H1 (cell line): ENCODE data around the gene CAD. TPM values are rescaled to one million over a fixed set of nuclear protein-coding genes. Genes with fewer than 3 reads are reported as not detected.

Experiments
- CTCF ChIA-PET: fragments of 300-600 bp; sonication (Branson Sonifier 250); formaldehyde crosslinking; loops from one replicate; lab custom pipeline; 2021; ENCODE audit not compliant: partially characterized antibody; lab: Charles Lee
- POLR2A ChIA-PET: fragments of 300-600 bp; sonication (Branson Sonifier 250); formaldehyde crosslinking; loops from one replicate; lab custom pipeline; 2021; ENCODE audit warnings: inconsistent platforms; ENCODE audit not compliant: partially characterized antibody; lab: Charles Lee
- DNase-seq, 2 experiments: peaks; one replicate each; pipeline versions ENCODE4 v3.0.0 to v3.0.0-alpha.2; 2010 to 2022; ENCODE audit warnings: low spot score in 2 of 2, low read depth in 1 of 2, mixed read lengths in 1 of 2
- FAIRE-seq: peaks from 2 replicates; lab custom pipeline; 2011; peaks lifted over from hg19 to GRCh38; lab: Jason Lieb, UNC
- H2AFZ ChIP-seq: 2 replicates; pipeline ENCODE4 v1.8.1; 2012; ENCODE audit warnings: low read length, inconsistent platforms
- H2AK5ac ChIP-seq: 2 replicates; pipeline ENCODE4 v1.6.1; 2013; ENCODE audit warnings: low read depth, low read length
- H2BK120ac ChIP-seq: replicated peaks from 2 replicates; pipeline ENCODE3; 2013; ENCODE audit warnings: low read depth, low read length, inconsistent platforms
- H2BK12ac ChIP-seq: 2 replicates; pipeline ENCODE4 v1.6.1; 2013; ENCODE audit warnings: low read depth, low read length
- H2BK15ac ChIP-seq: 2 replicates; pipeline ENCODE4 v1.6.1; 2013; ENCODE audit warnings: low read length
- H2BK20ac ChIP-seq: 2 replicates; pipeline ENCODE4 v1.6.1; 2013; ENCODE audit warnings: low read length
- H2BK5ac ChIP-seq: 2 replicates; pipeline ENCODE4 v1.6.1; 2013; ENCODE audit warnings: low read depth, low read length
- H3K14ac ChIP-seq: 2 replicates; pipeline ENCODE4 v1.6.1; 2013; ENCODE audit warnings: inconsistent platforms; ENCODE audit not compliant: insufficient read length
- H3K18ac ChIP-seq: 2 replicates; pipeline ENCODE4 v1.6.1; 2013; ENCODE audit warnings: low read length; ENCODE audit errors: extremely low read depth
- H3K23ac ChIP-seq: 2 replicates; pipeline ENCODE4 v1.6.1; 2013; ENCODE audit warnings: inconsistent platforms; ENCODE audit not compliant: insufficient read length
- H3K23me2 ChIP-seq: 2 replicates; pipeline ENCODE4 v1.6.1; 2013; ENCODE audit warnings: low read depth, low read length
- H3K27ac ChIP-seq: 2 replicates; pipeline ENCODE4 v1.6.1; 2011; ENCODE audit warnings: low read depth, low read length, inconsistent platforms
- H3K27me3 ChIP-seq, 4 experiments: replicated peaks in 1 of 4; 1 replicate in 1 of 4; 2 replicates in 3 of 4; pipeline versions ENCODE4 v1.6.1 to v1.8.1; 2011 to 2013; ENCODE audit warnings: low read length in 3 of 4, mild to moderate bottlenecking in 3 of 4, inconsistent platforms in 2 of 4, mixed read lengths in 2 of 4, moderate library complexity in 1 of 4; ENCODE audit not compliant: control insufficient read depth in 3 of 4, insufficient read depth in 3 of 4; ENCODE audit errors: extremely low read depth in 1 of 4
- H3K36me3 ChIP-seq, 4 experiments: 2 replicates each; pipeline versions ENCODE4 v1.6.1 to v1.8.1; 2011 to 2013; ENCODE audit warnings: mild to moderate bottlenecking in 4 of 4, low read length in 3 of 4, moderate library complexity in 2 of 4, control low read depth in 1 of 4, inconsistent platforms in 1 of 4; ENCODE audit not compliant: insufficient read depth in 4 of 4, control insufficient read depth in 2 of 4
- H3K4ac ChIP-seq: replicated peaks from 2 replicates; pipeline ENCODE3; 2013; ENCODE audit warnings: low read length, low read depth, mixed read lengths, inconsistent platforms; ENCODE audit not compliant: insufficient read length
- H3K4me1 ChIP-seq, 4 experiments: replicated peaks in 1 of 4; 1 replicate in 1 of 4; 2 replicates in 3 of 4; pipeline versions ENCODE4 v1.6.1 to v1.8.1; 2011 to 2013; ENCODE audit warnings: low read length in 3 of 4, inconsistent platforms in 2 of 4, mixed read lengths in 1 of 4; ENCODE audit not compliant: insufficient read depth in 4 of 4, control insufficient read depth in 3 of 4
- H3K4me2 ChIP-seq, 2 experiments: 2 replicates each; pipeline versions ENCODE4 v1.6.1 to v1.8.1; 2011 to 2013; ENCODE audit warnings: low read depth in 2 of 2, low read length in 2 of 2, control low read depth in 1 of 2, inconsistent platforms in 1 of 2, mild to moderate bottlenecking in 1 of 2; ENCODE audit not compliant: insufficient read depth in 1 of 2
- H3K4me3 ChIP-seq, 4 experiments: fragments of 200-600, 300-600 bp in 1 of 4; sonication (generic), shearing (Covaris generic), sonication (Bioruptor Twin) in 1 of 4; 2 replicates each; pipeline versions ENCODE4 v1.5.1 to v1.8.1; 2011 to 2016; ENCODE audit warnings: low read length in 4 of 4, low read depth in 3 of 4, control low read depth in 2 of 4, inconsistent platforms in 2 of 4, mild to moderate bottlenecking in 2 of 4, mixed read lengths in 1 of 4, moderate library complexity in 1 of 4; ENCODE audit not compliant: insufficient read depth in 2 of 4; ENCODE audit errors: extremely low read depth in 1 of 4
- H3K56ac ChIP-seq: replicated peaks from 2 replicates; pipeline ENCODE3; 2013; ENCODE audit warnings: low read depth, mild to moderate bottlenecking, mixed read lengths, low read length, inconsistent platforms; ENCODE audit not compliant: insufficient read length
- H3K79me1 ChIP-seq: 2 replicates; pipeline ENCODE4 v1.6.1; 2013; ENCODE audit warnings: low read depth, low read length, control low read depth
- H3K79me2 ChIP-seq, 2 experiments: 2 replicates each; pipeline versions ENCODE4 v1.6.1 to v1.8.1; 2012 to 2013; ENCODE audit warnings: low read length in 2 of 2, mild to moderate bottlenecking in 2 of 2, inconsistent platforms in 1 of 2; ENCODE audit not compliant: insufficient read depth in 2 of 2, control insufficient read depth in 1 of 2
- H3K9ac ChIP-seq, 4 experiments: replicated peaks in 1 of 4; 1 replicate in 1 of 4; 2 replicates in 3 of 4; pipeline versions ENCODE4 v1.6.1 to v1.8.1; 2011 to 2013; ENCODE audit warnings: low read depth in 3 of 4, low read length in 3 of 4, control low read depth in 2 of 4, mild to moderate bottlenecking in 2 of 4, moderate library complexity in 2 of 4, inconsistent platforms in 1 of 4; ENCODE audit errors: extremely low read depth in 1 of 4
- H3K9me3 ChIP-seq, 2 experiments: 2 replicates each; pipeline versions ENCODE4 v1.6.1 to v1.8.1; 2012 to 2013; ENCODE audit warnings: mild to moderate bottlenecking in 2 of 2, moderate library complexity in 2 of 2, control low read depth in 1 of 2, inconsistent platforms in 1 of 2, low read depth in 1 of 2, low read length in 1 of 2, mixed read lengths in 1 of 2; ENCODE audit not compliant: insufficient read depth in 2 of 2
- H4K20me1 ChIP-seq, 2 experiments: replicated peaks in 1 of 2; 2 replicates each; pipeline versions ENCODE3 to v1.8.1; 2011 to 2013; ENCODE audit warnings: inconsistent platforms in 2 of 2, low read length in 2 of 2, mild to moderate bottlenecking in 1 of 2; ENCODE audit not compliant: insufficient read depth in 2 of 2, control insufficient read depth in 1 of 2
- H4K5ac ChIP-seq: 2 replicates; pipeline ENCODE4 v1.6.1; 2013; ENCODE audit warnings: low read length, low read depth, mixed read lengths, inconsistent platforms; ENCODE audit not compliant: insufficient read length
- H4K8ac ChIP-seq: 2 replicates; pipeline ENCODE4 v1.8.0; 2013; ENCODE audit warnings: mild to moderate bottlenecking, moderate library complexity, low read length, inconsistent platforms; ENCODE audit not compliant: insufficient read depth; ENCODE audit errors: extremely low read depth
- H4K91ac ChIP-seq: replicated peaks from 2 replicates; pipeline ENCODE3; 2013; ENCODE audit warnings: low read length, mixed read lengths, inconsistent platforms; ENCODE audit not compliant: insufficient read length
- CEBPB ChIP-seq: IDR thresholded peaks from 2 replicates; pipeline ENCODE4 v1.6.1; 2012; ENCODE audit warnings: low read depth, low read length
- NANOG ChIP-seq: IDR thresholded peaks from 2 replicates; pipeline ENCODE4 v1.6.1; 2011; ENCODE audit warnings: low read length, low read depth, mild to moderate bottlenecking, inconsistent platforms; ENCODE audit not compliant: insufficient read depth, poor library complexity, severe bottlenecking
- POU5F1 ChIP-seq: IDR thresholded peaks from 2 replicates; pipeline ENCODE4 v1.6.1; 2011; ENCODE audit warnings: low read depth, mild to moderate bottlenecking, low read length, moderate library complexity
- RNF2 ChIP-seq: fragments of 200-900, 300-1000 bp; sonication (generic); IDR thresholded peaks from 2 replicates; pipeline ENCODE4 v1.7.1; 2016; ENCODE audit warnings: borderline replicate concordance, low read depth, mild to moderate bottlenecking, antibody characterized with exemption, low read length; ENCODE audit not compliant: poor library complexity, severe bottlenecking; ENCODE audit errors: missing control alignments
- SIX5 ChIP-seq: IDR thresholded peaks from 2 replicates; pipeline ENCODE4 v1.6.1; 2011; ENCODE audit warnings: mild to moderate bottlenecking, low read depth, low read length
- USF2 ChIP-seq: IDR thresholded peaks from 2 replicates; pipeline ENCODE4 v1.6.1; 2011; ENCODE audit warnings: low read length, improper control_type of control experiment
- WGBS, 2 experiments: shearing (Covaris generic) in 1 of 2; methylation state at CpG; one replicate each; pipeline versions ENCODE4 v1.1.6 to v1.1.7; 2013 to 2015; ENCODE audit warnings: low lambda C conversion rate in 2 of 2, mixed read lengths in 2 of 2, inconsistent platforms in 1 of 2, low coverage in 1 of 2, missing lambda C conversion rate in 1 of 2; ENCODE audit not compliant: insufficient replicate concordance in 2 of 2, insufficient coverage in 1 of 2, insufficient read length in 1 of 2; ENCODE audit errors: extremely low coverage in 1 of 2, missing lambda C conversion rate in 1 of 2; 5-methylcytosine and 5-hydroxymethylcytosine counted together
- polyA plus RNA-seq, 7 experiments: library from polyadenylated mRNA; depleted of rRNA in 3 of 7; stranded (reverse) in 5 of 7; unstranded in 2 of 7; fragments of >200 nt in 5 of 7; fragments of 200-250 nt in 2 of 7; gene quantifications; 1 replicate in 5 of 7; 2 replicates in 1 of 7; 4 replicates in 1 of 7; pipeline versions ENCODE4 v1.2.1 to v1.2.3, GENCODE V29; 2011 to 2013; ENCODE audit warnings: missing spikeins in 2 of 7, mixed read lengths in 2 of 7
- total RNA-seq: library from RNA; stranded (reverse); fragmentation: NEBNext Ultra II Directional; extraction: Animal tissue kit (Norgen Biotek cat#: 25700); gene quantifications from 2 replicates; pipeline ENCODE4 v1.2.1, GENCODE V29; 2021

CAD gene
- total and polyA plus RNA-seq, 2 of the 8 experiments (the other 6 are each of a cell fraction or from before 2014, with no cell fraction given): 130 to 146 TPM

GRCh38 chr2:27290549-27290948 is 73.4 kb downstream of the CAD start:
- Histone ChIP-seq H3K14ac (no peak overlapping the region), H4K91ac (no peak overlapping the region), H3K23ac (no peak overlapping the region), H3K4ac (no peak overlapping the region), H3K27me3 (no peaks in the 10 kb centered on the region; a peak in 1 of 7 replicates), H3K4me2 (no peak overlapping the region), H2AFZ (no peak overlapping the region), H2BK20ac (no peak overlapping the region), H3K4me3 (no peak overlapping the region), H2AK5ac (no peak overlapping the region), H4K5ac (no peak overlapping the region), H3K56ac (no peak overlapping the region), H2BK120ac (no peak overlapping the region), H3K36me3 (no peaks in the 10 kb centered on the region), H3K27ac (no peak overlapping the region), H3K23me2 (no peaks in the 10 kb centered on the region), H2BK15ac (no peak overlapping the region), H3K79me2 (no peaks in the 10 kb centered on the region), H2BK5ac (no peak overlapping the region), H4K8ac (no peak overlapping the region), H4K20me1 (no peaks in the 10 kb centered on the region), H3K9me3 (no peaks in the 10 kb centered on the region)
- POLR2A ChIA-PET: interaction anchor here (1.2 to 3.9 kb wide), 4 partner anchors 8 to 42 kb away, joined by 3 to 27 read pairs (median 10); partner anchors contain the start of genes SLC30A3 and TRIM54
- TF ChIP-seq SIX5: no peak
- no peak for TF ChIP-seq NANOG
- TF ChIP-seq USF2: no peak
- no peak for TF ChIP-seq RNF2
- TF ChIP-seq CEBPB: no peak
- TF ChIP-seq POU5F1: no peak
- TF ChIP-seq, all 59 proteins: peak for 0
- WGBS, 2 experiments: 93% methylated on average over 5 of the region's 5 CpGs; no CpG with 5 or more reads in 1 of the 2 experiments
- FAIRE-seq (no peak), DNase-seq (no peak)
- Histone ChIP-seq H3K18ac (no peak overlapping the region), H3K79me1 (no peaks in the 10 kb centered on the region), H2BK12ac (no peak overlapping the region), H3K9ac (no peak overlapping the region), H3K4me1 (peaks cover 0 to 5% (median 3%) of the 10 kb centered on the region in 4 experiments; a peak in 3 of 7 replicates)
- CTCF ChIA-PET: interaction anchor here (1.2 to 20.2 kb wide), 7 partner anchors 10 to 52 kb away, joined by 3 to 413 read pairs (median 32); partner anchors contain the start of genes DNAJC5G, SLC30A3 and TRIM54
